ENCODE measurements around the gene CACNA1H. TPM values are rescaled to one million over a fixed set of nuclear protein-coding genes. Genes with fewer than 3 reads are reported as not detected.
"Not testable (repeated sequence)": the region's sequence is repeated elsewhere in the genome, so short reads cannot be mapped to it uniquely, and the experiment has no call there.

CACNA1H gene
- total and polyA plus RNA-seq, 2 of the 4 experiments (the other 2 are of a cell fraction), result 1.6 to 5.8 TPM

DNA sequence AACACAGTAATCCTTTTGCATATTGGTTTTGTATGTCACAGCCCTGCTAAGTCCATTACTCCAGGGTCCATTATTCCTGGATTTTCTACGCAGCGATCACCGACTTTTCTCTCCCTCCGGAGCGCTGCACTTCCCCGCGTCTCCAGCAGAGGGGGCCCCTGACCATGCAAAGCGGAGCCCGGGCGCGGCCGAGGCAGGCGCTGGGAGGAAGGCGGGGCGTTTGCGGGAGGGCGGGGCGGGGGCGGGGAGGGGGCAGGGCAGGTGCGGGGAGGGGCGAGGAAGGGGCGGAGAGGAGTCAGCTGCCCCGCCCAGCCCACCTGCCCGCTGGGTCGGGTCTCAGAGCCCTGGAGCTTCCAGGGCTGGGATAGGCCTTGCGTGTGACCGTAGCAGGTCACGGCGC, 83.8 kb downstream of the CACNA1H start:
- intact Hi-C loops (cut with micrococcal nuclease); H3K36me3 ChIP-seq (ENCODE audit: control insufficient read depth, insufficient read depth, low read length); H3K14ac ChIP-seq (replicated peaks; ENCODE audit: low read depth, low read length); H4K20me1 ChIP-seq (ENCODE audit: insufficient read depth, low read length); POLR2A ChIA-PET (ENCODE audit: unreplicated experiment); H3K4me3 ChIP-seq (ENCODE audit: insufficient read depth, low read depth, low read length); H3K23ac ChIP-seq (ENCODE audit: low read depth, low read length); H2BK20ac ChIP-seq (ENCODE audit: low read depth, low read length); BruUV-seq (replicated peaks); H4K5ac ChIP-seq (ENCODE audit: low read depth, low read length); H3K4me2 ChIP-seq (ENCODE audit: low read depth, low read length); H3K9me3 ChIP-seq (ENCODE audit: control insufficient read depth, insufficient read depth, low read length); H3K9ac ChIP-seq (ENCODE audit: low read depth, low read length); H2AFZ ChIP-seq (replicated peaks; ENCODE audit: low read length, poor library complexity); in situ Hi-C loops (cut with MboI; ENCODE audit: low sequenced_read_pairs); H3K79me1 ChIP-seq (ENCODE audit: low read depth in 1 of 2, low read length in 2 of 2); H3K27me3 ChIP-seq (ENCODE audit: control insufficient read depth, insufficient read depth, low read length); H4K8ac ChIP-seq (ENCODE audit: low read depth in 2 of 2, low read length in 2 of 2); H4K91ac ChIP-seq (ENCODE audit: insufficient read depth, low read depth, low read length); H3K9me1 ChIP-seq (ENCODE audit: insufficient read depth, low read length); H2BK15ac ChIP-seq (ENCODE audit: low read depth, low read length); DNase-seq; dilution Hi-C loops (cut with HindIII; ENCODE audit: low sequenced_read_pairs, unreplicated experiment); H2AK9ac ChIP-seq (replicated peaks; ENCODE audit: low read depth, low read length, poor library complexity); H3K4ac ChIP-seq (ENCODE audit: low read depth, low read length); H3K27ac ChIP-seq (ENCODE audit: insufficient read depth, low read length); H3K18ac ChIP-seq (ENCODE audit: low read depth, low read length); H2BK5ac ChIP-seq (ENCODE audit: low read depth, low read length, poor library complexity, severe bottlenecking); H2BK120ac ChIP-seq (ENCODE audit: low read depth, low read length); CTCF ChIA-PET; H3K56ac ChIP-seq (ENCODE audit: extremely low read depth, insufficient read depth, low read length); H3K4me1 ChIP-seq (ENCODE audit: control insufficient read depth, insufficient read depth, low read length); H2AK5ac ChIP-seq (ENCODE audit: low read depth, low read length): not testable (repeated sequence)
- WGBS, 2 experiments (ENCODE audit: extremely low coverage in 2 of 2, insufficient read length in 1 of 2), result no CpG with 5 or more reads among the region's 29 CpGs
- ATAC-seq (ENCODE audit: low read depth), result peak; percentile 97
